UCSD-AML1 (cell line): ENCODE results near the gene MEGF8.
"Not testable (repeated sequence)": the region's sequence is repeated elsewhere in the genome, so short reads cannot be mapped to it uniquely, and the experiment has no call there.

Experiments used
- DNase-seq: peaks from one replicate; lab custom pipeline; 2025; ENCODE audit not compliant: unreplicated experiment; lab: John Stamatoyannopoulos, UW

MEGF8 gene

GRCh38 chr19:42331333-42331732 is 5.9 kb downstream of the MEGF8 start:
- not testable (repeated sequence) for DNase-seq

DNA sequence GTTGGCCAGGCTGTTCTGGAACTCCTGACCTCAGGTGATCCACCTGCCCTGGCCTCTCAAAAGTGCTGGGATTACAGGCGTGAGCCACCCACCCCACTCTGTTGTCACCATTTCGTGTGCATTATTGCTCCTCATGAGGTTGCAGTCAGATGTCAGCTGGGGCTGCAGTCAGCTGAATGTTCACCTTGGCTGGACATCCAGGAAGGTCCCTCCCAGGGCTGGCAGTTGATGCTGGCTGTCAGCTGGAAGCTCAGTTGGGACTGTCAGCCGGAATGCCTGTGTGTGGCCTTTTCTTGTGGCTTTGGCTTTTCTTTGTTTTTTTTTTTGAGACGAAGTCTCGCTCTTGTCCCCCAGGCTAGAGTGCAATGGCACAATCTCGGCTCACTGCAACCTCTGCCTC is 6.6 kb downstream of the MEGF8 start:
- DNase-seq = no peak

DNA sequence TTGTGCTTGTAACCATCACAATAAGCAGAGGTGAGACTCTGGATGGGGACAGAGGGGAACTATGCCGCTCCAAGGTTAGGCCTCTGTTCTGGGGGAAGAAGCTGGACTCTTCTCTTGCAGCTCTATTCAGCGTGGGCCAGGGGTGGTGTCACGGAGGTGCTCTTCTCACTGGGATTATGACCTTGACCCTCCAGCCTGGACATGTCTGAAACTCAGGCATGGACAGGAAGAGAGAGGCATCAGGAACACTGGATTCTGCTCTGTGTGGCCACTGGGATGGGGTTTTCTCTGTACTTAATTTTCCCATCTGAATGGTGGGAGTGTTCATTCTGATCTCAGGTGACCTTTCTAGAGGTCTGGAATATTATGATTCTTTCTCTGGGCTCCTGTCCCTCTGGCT is 7.6 kb downstream of the MEGF8 start:
- DNase-seq = no peak

GRCh38 chr19:42333975-42334696 is 8.7 kb downstream of the MEGF8 start:
- DNase-seq = no peak

GRCh38 chr19:42334697-42335373 is 9.4 kb downstream of the MEGF8 start:
- no peak for DNase-seq

DNA sequence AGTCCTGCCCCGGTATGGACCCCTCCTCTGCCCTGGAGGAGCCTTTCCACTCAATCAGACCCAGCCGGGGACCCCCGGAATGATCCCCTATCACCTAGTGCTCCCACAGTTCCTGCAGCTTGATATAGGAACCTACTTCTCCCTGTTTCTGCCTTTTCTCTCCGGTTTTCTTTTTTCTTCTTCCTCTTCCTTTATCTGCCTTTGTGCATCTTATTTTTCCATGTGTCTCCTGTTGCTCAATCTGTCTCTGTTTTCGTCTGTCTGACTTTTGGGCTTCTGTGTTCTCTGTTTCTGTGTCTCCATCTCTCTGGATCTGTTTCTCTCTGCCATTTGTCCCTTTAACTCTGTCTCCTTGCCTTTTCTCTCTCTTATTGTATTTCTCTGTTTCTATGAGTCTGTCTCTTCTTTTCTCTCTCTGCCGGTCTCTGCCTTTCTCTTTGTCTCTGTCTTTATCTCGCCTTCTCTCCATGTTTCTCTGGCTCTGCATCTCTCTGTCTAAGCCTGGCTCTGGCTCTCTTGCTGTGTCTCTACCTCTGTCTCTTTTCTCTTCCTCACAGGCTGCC is 10.0 kb downstream of the MEGF8 start:
- no peak for DNase-seq

DNA sequence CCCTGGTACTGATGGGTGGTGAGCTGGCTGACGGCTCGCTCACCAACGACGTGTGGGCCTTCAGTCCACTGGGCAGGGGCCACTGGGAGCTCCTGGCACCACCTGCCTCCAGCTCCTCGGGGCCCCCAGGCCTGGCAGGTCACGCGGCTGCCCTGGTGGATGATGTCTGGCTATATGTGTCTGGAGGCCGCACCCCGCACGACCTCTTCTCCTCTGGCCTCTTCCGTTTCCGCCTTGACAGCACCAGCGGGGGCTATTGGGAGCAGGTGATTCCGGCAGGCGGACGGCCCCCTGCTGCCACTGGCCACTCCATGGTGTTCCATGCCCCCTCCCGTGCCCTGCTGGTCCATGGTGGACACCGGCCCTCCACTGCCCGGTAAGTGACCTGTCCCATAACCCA is 10.5 kb downstream of the MEGF8 start:
- DNase-seq = no peak

GRCh38 chr19:42339126-42339860 is 13.9 kb downstream of the MEGF8 start:
- DNase-seq = not testable (repeated sequence)

- not testable (repeated sequence) for DNase-seq
Observed at GRCh38 chr19:42339922-42340321, 14.5 kb downstream of the MEGF8 start.

- DNase-seq = no peak
Observed at GRCh38 chr19:42343344-42344110, 18.1 kb downstream of the MEGF8 start.

DNA sequence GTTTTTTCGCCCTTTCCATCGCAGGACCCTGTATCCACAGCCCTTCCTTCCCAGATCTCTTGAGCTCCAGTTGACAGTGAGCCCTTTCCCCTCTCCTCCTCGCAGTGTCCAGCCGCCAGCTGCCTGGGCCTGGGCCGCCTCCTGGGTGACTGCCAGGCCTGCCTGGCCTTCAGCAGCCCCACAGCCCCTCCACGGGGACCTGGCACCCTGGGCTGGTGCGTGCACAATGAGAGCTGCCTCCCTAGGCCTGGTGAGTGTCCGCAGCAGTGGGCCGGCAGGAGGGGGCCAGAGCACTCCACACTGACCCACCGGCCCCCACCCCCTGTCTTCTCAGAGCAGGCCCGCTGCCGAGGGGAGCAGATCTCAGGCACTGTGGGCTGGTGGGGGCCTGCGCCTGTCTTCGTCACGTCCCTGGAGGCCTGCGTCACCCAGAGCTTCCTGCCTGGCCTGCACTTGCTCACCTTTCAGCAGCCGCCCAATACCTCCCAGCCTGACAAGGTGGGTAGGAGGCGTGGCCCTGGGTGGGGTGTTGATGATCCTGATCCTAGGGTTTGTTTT is 19.0 kb downstream of the MEGF8 start:
- no peak for DNase-seq

DNA sequence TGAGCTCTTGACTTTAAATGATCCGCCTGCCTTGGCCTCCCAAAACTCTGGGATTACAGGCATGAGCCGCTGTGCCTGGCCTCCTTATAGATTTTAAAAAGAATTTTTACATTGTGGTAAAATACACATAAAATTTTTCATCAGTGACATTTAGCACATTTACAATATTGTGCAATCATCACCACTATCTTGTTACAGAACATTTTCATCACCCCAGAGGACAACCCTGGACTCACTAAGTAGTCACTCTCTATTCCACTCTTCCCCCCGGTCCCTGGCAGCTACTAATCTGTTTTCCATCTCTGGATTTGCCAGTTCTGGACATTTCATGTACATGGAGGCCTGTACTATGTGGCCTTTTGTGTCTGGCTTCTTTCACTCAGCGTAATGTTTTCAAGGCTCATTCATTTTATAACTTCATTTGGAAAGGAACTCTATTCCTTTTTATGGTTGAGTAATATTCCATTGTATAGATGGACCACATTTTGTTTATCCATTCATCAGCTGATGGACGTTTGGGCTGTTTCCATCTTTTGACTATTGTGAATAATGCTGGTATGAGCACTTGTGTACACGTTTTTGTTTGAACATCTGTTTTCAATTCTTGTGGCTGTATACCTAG is 19.9 kb downstream of the MEGF8 start:
- no peak for DNase-seq

GRCh38 chr19:42348211-42348610 is 22.8 kb downstream of the MEGF8 start:
- no peak for DNase-seq

GRCh38 chr19:42349378-42350107 is 24.1 kb downstream of the MEGF8 start:
- DNase-seq = no peak

- no peak for DNase-seq
Observed at GRCh38 chr19:42350417-42350816, 25.0 kb downstream of the MEGF8 start.

DNA sequence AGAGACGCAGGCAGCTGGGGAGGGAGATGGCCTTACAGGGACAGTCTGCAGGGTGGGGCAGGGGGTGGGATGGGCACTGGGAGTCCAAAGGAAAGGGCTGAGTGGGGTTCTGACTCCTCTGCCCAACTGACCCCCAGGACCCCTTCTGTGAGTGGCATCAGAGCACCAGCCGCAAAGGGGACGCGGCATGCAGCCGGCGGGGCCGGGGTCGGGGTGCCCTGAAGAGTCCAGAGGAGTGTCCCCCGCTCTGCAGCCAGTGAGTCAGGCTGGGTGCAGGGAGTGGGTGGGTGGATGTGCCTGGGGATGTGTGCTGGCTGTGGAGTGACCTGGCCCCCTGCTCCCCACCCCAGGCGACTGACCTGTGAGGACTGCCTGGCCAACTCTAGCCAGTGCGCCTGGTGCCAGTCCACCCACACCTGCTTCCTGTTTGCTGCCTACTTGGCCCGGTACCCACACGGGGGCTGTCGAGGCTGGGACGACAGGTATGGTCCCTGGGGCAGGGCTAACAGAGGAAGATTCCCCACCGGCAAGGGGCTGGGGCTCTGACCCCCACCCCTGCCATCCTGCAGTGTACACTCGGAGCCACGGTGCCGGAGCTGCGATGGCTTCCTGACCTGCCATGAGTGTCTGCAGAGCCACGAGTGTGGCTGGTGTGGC is 25.8 kb downstream of the MEGF8 start:
- no peak for DNase-seq

DNA sequence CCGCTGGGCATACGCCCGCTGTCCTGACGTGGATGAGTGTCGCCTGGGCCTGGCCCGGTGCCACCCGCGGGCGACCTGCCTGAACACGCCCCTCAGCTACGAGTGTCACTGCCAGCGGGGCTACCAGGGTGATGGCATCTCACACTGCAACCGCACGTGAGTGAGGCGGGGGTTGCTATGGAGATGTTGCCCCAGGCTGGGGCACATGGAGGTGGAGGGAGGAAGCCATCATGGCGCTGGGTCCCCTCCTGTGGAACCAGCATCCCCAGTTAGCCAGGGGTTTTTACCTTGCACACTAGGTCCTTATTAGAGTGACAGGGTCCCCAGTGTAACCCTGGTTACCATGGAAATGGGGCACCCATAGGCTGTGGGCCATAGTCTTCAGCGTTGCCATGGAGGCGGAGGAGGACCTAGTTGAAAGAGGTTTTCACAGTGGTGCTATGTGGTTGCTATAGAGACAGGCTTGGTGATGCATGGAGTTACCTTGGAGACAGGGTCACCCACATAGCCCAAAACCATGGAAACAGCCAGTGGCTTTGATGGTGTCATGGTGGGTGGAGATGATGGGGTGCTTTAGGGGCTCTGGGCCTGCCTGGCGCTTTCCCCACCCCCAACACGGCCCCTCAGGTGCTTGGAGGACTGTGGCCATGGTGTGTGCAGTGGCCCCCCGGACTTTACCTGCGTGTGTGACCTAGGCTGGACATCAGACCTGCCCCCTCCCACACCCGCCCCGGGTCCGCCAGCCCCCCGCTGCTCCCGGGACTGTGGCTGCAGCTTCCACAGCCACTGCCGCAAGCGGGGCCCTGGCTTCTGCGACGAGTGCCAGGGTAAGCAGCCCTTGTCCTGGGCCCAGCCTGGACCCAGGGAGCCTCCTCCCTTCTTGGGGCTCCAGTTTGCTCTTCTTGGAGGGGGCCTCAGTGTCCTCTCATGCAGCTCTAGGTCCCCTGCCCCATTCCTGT is 27.1 kb downstream of the MEGF8 start:
- no peak for DNase-seq
